22Rv1 (cell line): Measurements from ENCODE around the gene NPY4R2.
"Not testable (repeated sequence)": the region's sequence is repeated elsewhere in the genome, so short reads cannot be mapped to it uniquely, and the experiment has no call there.

Experiments used
- H3K27ac ChIP-seq: fragments of 450-650 bp; 2 replicates; pipeline ENCODE4 v1.5.1; 2017

The NPY4R2 gene

GRCh38 chr10:47933462-47933861 lies 15.0 kb downstream of the NPY4R2 start:
- H3K27ac ChIP-seq = not testable (repeated sequence)

- not testable (repeated sequence) for H3K27ac ChIP-seq
These were observed 18.3 kb downstream of the NPY4R2 start for GRCh38 chr10:47936772-47937228.

- not testable (repeated sequence) for H3K27ac ChIP-seq
These were observed 19.2 kb downstream of the NPY4R2 start for GRCh38 chr10:47937634-47938033.

- not testable (repeated sequence) for H3K27ac ChIP-seq
These were observed 22.4 kb downstream of the NPY4R2 start for GRCh38 chr10:47940821-47941220.

DNA sequence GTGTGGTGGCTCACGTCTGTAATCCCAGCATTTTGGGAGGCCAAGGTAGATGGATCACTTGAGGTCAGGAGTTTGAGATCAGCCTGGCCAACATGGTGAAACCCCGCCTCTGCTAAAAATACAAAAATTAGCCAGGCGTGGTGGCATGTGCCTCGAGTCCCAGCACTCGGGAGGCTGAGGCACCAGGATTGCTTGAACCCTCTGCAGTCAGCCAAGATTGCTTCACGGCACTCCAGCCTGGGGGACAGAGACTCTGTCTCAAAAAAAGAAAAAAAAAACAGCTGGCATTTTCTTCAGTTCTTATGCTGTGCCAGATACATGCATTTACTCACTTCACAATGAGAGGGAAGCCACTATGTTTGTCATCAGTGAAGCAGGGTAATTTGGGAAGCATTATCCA lies 22.9 kb downstream of the NPY4R2 start:
- H3K27ac ChIP-seq = not testable (repeated sequence)

GRCh38 chr10:47942351-47943019 lies 24.0 kb downstream of the NPY4R2 start:
- H3K27ac ChIP-seq = not testable (repeated sequence)

DNA sequence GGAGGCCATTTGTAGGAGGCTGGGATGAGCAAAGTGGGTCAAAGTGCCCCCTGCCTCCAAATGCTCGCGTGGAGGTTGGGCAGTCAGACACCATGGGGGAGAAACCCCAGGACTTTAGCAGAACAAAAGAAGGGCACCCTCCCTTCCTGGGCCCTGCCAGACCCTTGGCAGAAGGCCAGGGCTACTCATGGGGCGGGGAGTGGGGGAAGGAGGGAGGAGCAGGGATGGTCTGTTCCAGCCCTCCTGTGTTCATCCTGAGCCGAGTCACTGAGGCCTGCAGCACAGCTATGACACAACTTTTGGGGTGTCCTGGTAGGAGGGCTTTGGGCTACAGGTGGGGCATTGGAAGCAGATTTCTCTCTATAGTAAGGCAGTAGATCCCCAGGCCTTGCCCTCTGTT lies 24.9 kb downstream of the NPY4R2 start:
- not testable (repeated sequence) for H3K27ac ChIP-seq

- not testable (repeated sequence) for H3K27ac ChIP-seq
These were observed 29.0 kb downstream of the NPY4R2 start for GRCh38 chr10:47947424-47947823.

DNA sequence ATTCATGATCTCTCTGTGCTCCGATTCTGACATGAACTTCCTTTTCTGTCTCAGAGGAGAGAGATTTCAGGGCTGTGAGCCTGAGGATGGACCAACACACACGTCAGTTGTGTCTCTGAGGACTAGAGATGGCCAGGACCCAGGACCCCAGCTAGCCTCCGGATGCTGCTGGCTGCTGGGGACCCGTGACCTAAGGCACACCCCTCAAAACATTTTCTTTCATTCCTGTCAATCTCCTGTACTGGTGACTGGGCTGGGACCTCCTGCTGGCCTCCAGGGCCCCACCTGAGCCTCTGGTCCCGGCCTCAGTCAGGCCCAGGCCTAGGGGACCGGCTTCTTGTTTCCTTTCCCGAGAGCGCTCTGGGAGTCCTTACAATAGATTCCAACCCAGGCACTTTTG lies 38.7 kb downstream of the NPY4R2 start:
- H3K27ac ChIP-seq = not testable (repeated sequence)

- not testable (repeated sequence) for H3K27ac ChIP-seq
These were observed 41.2 kb downstream of the NPY4R2 start for GRCh38 chr10:47959677-47960076.

DNA sequence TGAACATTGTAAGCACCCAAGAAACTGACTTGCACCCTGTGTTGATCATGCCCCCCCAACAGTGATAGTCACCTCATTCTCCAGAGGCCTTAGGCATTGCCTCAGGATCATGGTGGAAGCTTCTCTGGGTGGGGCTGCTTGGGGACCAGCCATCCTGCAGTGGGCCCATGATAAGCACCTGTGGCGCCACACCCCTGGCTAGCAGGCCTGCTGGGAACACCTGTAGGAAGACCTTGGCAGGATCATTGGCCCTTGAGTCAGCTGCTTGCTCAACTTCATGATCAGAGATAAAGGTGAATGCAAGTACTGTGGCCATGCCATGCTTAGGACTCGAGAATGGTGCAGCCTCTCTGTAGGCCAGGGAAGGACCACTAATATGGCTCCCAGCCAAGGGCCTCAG lies 42.2 kb downstream of the NPY4R2 start:
- H3K27ac ChIP-seq = not testable (repeated sequence)

DNA sequence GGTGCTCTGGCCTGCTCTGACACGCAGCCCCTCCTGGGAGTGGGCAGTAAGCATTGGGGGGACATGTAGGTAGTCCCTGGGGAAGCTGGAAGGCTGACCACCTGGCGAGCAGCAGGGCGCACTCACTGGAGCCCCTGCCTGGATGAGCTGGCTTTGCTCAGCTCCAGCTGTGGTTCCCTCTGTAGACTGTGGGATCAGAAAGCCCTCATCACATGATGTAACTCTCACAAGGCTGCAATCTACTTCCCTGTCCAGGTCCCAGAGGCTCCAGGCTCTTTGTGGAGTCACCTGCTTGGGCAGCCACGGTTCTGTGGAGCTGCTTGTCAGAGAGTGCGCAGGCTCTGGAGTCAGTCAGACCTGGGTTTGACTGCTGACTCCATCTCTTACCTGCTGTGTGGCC lies 44.3 kb downstream of the NPY4R2 start:
- H3K27ac ChIP-seq = not testable (repeated sequence)

DNA sequence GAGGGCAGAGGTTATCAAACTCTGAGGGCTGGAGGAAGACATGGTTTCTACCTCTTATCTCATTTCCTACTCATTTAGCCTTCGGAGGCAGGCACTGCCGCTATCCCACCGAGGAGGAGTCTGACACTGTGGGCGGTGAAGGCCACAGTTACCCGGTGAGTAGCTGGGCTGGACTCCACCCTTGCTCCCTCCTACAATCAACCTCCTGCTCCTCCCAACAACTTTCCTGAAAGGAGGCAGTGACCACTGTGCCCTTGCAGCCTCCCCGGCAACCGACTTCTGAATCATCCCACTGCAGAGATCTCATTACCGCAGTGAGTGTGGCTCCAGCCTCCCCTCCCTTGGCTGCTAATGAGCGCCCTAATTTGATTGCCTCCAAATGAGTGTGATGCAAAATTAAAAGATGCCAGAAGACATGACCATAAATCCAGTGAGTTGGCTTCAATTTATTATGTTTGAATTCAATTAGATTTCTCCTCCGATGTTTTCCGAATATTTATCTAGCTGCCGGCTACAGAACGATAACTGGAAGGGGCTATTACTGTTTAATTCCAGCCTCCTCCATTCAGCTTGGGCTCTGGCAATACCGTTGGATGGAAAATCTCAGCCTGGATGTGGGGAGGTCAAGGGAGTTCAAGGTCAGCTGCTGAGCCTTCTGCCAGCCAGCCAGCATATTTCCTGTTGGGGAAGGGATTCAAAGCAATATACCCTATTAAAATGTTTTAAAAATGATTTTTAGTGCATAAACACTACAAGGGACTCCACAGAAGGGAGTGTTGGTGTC lies 46.0 kb downstream of the NPY4R2 start:
- H3K27ac ChIP-seq = not testable (repeated sequence)

DNA sequence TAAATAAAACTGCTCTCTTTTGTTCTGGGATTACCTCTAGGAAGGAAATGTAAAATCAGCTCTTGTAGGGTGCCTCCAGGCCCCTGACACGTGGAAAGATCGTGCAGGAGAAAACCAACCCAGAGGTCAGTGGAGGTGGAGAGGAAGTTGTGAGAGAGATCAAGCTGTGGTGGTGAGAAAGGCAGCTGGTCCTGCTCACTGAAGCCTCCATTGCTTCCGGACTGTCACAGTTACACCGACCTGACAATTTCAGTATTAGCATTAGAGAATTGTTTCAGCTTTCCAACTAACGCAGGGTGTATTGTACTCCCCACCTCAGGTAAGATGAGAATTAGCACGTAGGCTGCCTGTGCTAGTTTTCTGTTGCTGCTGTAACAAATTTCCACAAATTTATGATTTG lies 50.5 kb downstream of the NPY4R2 start:
- H3K27ac ChIP-seq = not testable (repeated sequence)

DNA sequence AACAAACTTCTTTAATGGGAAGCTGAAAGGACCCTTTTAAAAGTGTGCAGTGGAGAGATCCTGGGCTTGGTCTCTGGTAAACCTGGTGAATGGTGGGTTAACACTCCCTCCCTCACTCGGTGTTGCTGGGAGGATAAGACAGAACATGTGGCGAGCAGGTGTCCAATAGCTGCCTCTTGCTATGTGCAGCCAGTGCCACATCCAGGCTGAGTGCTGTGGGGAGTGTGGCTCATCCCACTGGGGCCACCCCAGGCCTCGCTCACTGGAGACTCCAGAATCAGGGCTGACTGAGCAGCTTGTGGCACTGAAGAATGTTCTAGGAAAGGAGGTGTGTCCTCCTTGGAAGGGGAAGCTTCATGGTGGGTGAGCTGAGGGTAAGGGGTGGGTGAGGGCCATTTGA lies 51.6 kb downstream of the NPY4R2 start:
- not testable (repeated sequence) for H3K27ac ChIP-seq

GRCh38 chr10:47971598-47971997 lies 53.1 kb downstream of the NPY4R2 start:
- H3K27ac ChIP-seq = not testable (repeated sequence)

DNA sequence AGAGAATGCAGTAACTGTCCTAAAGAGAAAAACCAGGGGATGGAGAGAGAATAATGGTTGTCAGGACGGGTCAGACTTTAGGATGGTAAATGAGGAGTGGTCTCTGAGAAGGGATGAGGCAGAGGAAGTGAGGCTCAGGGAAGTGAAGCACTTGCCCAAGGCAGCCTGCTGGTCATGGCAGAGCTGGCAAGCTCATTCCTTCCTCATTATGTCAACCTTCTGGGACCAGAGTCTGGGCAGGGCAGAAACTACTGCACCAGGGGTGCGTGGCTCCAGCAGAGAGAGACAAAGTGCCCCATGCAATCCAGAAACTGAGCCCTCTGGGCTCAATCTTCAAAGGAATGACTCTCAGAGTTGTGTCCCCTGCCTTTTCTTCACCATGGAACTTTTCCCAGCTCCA lies 53.6 kb downstream of the NPY4R2 start:
- H3K27ac ChIP-seq = not testable (repeated sequence)
